Muscle of leg (tissue), 11 donors: ENCODE measurements around the gene TBPL2. TPM values are rescaled to one million over a fixed set of nuclear protein-coding genes. Genes with fewer than 3 reads are reported as not detected.
A peak's percentile ranks its signal among the peaks of the same experiment; 100 is the strongest.
"Not testable (repeated sequence)": the region's sequence is repeated elsewhere in the genome, so short reads cannot be mapped to it uniquely, and the experiment has no call there.

Source experiments
- DNase-seq: peaks from one replicate; pipeline ENCODE4 v3.0.0; 2013
- H3K27ac ChIP-seq: one replicate; pipeline ENCODE4 v1.5.1; 2013; ENCODE audit warnings: mild to moderate bottlenecking, low read length, control low read depth
- H3K27me3 ChIP-seq: one replicate; pipeline ENCODE4 v1.6.1; 2013; ENCODE audit warnings: low read length; ENCODE audit not compliant: control insufficient read depth, insufficient read depth
- H3K36me3 ChIP-seq: one replicate; pipeline ENCODE4 v1.6.1; 2013; ENCODE audit warnings: low read length; ENCODE audit not compliant: control insufficient read depth, insufficient read depth
- H3K4me1 ChIP-seq: one replicate; pipeline ENCODE4 v1.6.1; 2013; ENCODE audit warnings: low read length; ENCODE audit not compliant: control insufficient read depth, insufficient read depth
- H3K4me3 ChIP-seq: one replicate; pipeline ENCODE4 v1.5.1; 2013; ENCODE audit warnings: low read length, control low read depth
- H3K9me3 ChIP-seq: replicated peaks from 2 replicates; pipeline ENCODE4 v1.6.1; 2013; ENCODE audit warnings: low read depth, low read length; ENCODE audit not compliant: control insufficient read depth
- WGBS: methylation state at CpG from one replicate; pipeline ENCODE4 v1.1.5; 2013; ENCODE audit warnings: missing lambda C conversion rate; ENCODE audit not compliant: insufficient coverage; 5-methylcytosine and 5-hydroxymethylcytosine counted together
- polyA plus RNA-seq, 8 donors: library from polyadenylated mRNA; unstranded; fragments of 120-200 nt; gene quantifications; one replicate each; pipeline versions ENCODE4 v1.2.1 to v1.2.3, GENCODE V29; 2013; ENCODE audit warnings: inconsistent platforms in 1 of 8, low replicate concordance in 1 of 8; ENCODE audit not compliant: insufficient read length in 8 of 8, insufficient read depth in 1 of 8
- total RNA-seq: library from RNA; stranded (reverse); fragments of 120-200 nt; gene quantifications from one replicate; pipeline ENCODE4 v1.2.4, GENCODE V29; 2013

Gene TBPL2
- total and polyA plus RNA-seq, 9 donors: 0.07 to 0.24 (median 0.13) TPM; not detected in 3

GRCh38 chr14:55457496-55457895, 17.1 kb upstream of the TBPL2 start:
- Histone ChIP-seq H3K4me3 (no peak overlapping the region), H3K27me3 (no peaks in the 10 kb centered on the region), H3K4me1 (peaks cover 4% of the 10 kb centered on the region), H3K27ac (no peak overlapping the region), H3K36me3 (no peaks in the 10 kb centered on the region), H3K9me3 (no peaks in the 10 kb centered on the region)
- WGBS: 95% methylated on average over 4 of the region's 6 CpGs
- no peak for DNase-seq

DNA sequence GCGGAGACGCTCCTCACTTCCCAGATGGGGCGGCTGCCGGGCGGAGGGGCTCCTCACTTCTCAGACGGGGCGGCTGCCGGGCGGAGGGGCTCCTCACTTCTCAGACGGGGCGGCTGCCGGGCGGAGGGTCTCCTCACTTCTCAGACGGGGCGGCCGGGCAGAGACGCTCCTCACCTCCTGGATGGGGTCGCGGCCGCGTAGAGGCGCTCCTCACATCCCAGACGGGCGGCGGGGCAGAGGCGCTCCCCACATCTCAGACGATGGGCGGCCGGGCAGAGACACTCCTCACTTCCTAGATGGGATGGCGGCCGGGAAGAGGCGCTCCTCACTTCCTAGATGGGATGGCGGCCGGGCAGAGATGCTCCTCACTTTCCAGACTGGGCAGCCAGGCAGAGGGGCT, 16.0 kb upstream of the TBPL2 start:
- H3K27ac ChIP-seq, H3K9me3 ChIP-seq, H3K4me1 ChIP-seq, H3K36me3 ChIP-seq, DNase-seq, H3K4me3 ChIP-seq, H3K27me3 ChIP-seq: not testable (repeated sequence)
- no CpG with 5 or more reads among the region's 34 CpGs for WGBS

DNA sequence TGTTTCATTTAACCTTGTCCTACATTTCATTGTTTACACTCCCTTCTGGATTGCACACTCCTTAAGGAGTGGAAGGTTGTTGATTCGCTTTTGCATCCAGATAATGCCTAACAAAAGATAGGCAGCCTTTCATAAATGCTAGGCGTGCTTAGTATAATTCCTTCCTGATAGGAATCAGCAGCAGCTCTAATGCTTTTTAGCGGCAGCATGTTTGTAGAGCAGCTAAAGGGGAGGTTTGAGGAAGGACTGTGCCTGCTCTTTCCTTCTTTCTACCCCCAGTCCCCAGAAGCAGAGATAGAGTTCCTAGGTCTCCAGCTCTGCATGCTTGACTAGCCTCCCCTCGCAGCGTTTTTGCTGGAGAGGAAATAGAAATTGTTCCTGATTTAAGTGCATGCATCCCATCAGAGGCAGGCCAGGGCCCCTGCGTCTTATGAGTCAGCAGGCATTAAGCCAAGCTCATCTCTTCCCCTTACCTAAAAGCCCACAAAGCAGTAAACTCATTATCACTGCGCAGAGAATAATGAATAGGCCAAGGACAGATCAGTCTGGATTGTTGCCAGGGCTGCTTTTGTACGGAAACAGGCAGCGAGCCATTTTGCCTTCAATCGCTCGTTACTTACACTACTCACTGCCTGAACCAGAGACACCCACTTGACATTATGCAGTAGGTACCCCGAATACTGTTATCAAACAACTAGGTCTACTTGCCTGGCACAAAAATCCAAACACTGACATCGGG, 14.0 kb upstream of the TBPL2 start:
- H3K36me3 ChIP-seq: no peaks in the 10 kb centered on the region
- no peak overlapping the region for H3K4me3 ChIP-seq
- DNase-seq: peak; percentile 76
- H3K27me3 ChIP-seq: no peaks in the 10 kb centered on the region
- peaks cover 4% of the 10 kb centered on the region for H3K4me1 ChIP-seq
- H3K9me3 ChIP-seq: no peaks in the 10 kb centered on the region
- peak overlapping the region; percentile 20 for H3K27ac ChIP-seq
- 22% methylated on average over 7 of the region's 13 CpGs for WGBS

DNA sequence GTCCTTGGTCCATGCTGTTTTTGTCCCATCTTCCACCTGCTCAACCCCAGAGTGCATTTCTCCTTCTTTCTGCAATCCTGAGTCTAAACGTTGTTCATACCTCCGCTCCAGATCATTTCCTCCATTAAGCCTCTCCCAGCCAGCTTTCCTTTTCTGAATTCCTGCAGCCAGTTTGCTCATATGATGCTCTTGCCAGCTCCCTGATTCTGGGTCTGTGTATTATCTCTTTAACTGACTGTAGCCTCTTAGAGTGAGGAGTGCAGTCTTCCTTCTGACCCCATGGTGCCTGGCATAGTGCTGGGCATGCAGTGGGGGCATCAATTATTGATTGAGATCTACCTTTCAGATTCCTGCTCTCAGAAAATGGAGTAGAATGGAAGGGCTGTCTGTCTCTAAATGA, 11.5 kb upstream of the TBPL2 start:
- H3K4me1 ChIP-seq: peaks cover 8% of the 10 kb centered on the region
- H3K9me3 ChIP-seq: no peaks in the 10 kb centered on the region
- no peaks in the 10 kb centered on the region for H3K27me3 ChIP-seq
- no peak overlapping the region for H3K27ac ChIP-seq
- H3K36me3 ChIP-seq: no peaks in the 10 kb centered on the region
- WGBS: 56% methylated on average over 2 of the region's 2 CpGs
- H3K4me3 ChIP-seq: no peak overlapping the region
- DNase-seq: no peak

DNA sequence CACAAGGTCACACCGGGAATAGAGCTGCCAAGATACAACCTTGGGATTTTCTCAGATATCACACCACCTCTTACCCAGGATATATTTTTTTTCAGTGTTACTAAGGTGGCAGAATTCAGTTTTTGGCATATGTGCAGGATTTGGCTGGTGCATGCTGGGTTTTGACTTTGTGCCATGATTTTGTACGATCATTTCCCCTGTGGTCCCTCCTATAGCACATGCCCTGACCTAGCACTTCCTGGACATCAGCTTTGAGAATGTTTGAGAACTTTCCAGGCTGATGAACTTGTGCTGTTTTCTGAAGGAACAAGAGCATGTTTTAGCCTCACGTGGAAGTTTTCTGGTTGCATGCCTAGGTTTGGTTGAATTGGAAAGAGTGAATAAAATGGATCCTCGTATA, 11.0 kb upstream of the TBPL2 start:
- no peaks in the 10 kb centered on the region for H3K36me3 ChIP-seq
- H3K4me3 ChIP-seq: no peak overlapping the region
- H3K4me1 ChIP-seq: peaks cover 8% of the 10 kb centered on the region
- no peak overlapping the region for H3K27ac ChIP-seq
- WGBS: 45% methylated on average over 2 of the region's 4 CpGs
- peak; percentile 26 for DNase-seq
- H3K9me3 ChIP-seq: no peaks in the 10 kb centered on the region
- H3K27me3 ChIP-seq: no peaks in the 10 kb centered on the region

DNA sequence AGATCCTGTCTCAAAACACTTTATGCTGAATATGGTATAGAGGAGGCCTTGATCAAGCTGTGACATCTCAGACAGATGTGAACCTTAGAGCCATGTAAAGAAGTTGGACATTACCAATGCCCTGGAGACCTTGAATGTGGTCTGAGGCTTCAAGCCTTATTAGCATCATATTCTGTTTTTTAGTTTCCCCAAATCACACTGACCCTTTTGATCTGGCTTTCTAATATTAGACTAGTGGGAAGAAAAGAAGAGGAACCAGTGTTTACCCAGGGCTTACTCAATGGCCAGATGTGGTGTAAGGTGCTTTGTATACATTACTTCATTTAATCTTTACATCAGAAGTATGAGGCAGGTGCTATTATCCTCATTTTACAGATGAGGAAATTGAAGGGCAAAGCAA, 10.6 kb upstream of the TBPL2 start:
- H3K9me3 ChIP-seq: no peaks in the 10 kb centered on the region
- peaks cover 8% of the 10 kb centered on the region for H3K4me1 ChIP-seq
- no peak for DNase-seq
- H3K27me3 ChIP-seq: no peaks in the 10 kb centered on the region
- H3K27ac ChIP-seq: no peak overlapping the region
- H3K4me3 ChIP-seq: no peak overlapping the region
- no peaks in the 10 kb centered on the region for H3K36me3 ChIP-seq

GRCh38 chr14:55450539-55450938, 10.1 kb upstream of the TBPL2 start:
- H3K36me3 ChIP-seq: no peaks in the 10 kb centered on the region
- no peaks in the 10 kb centered on the region for H3K9me3 ChIP-seq
- H3K4me3 ChIP-seq: no peak overlapping the region
- WGBS: no CpG with 5 or more reads among the region's 3 CpGs
- H3K4me1 ChIP-seq: peaks cover 8% of the 10 kb centered on the region
- no peaks in the 10 kb centered on the region for H3K27me3 ChIP-seq
- H3K27ac ChIP-seq: no peak overlapping the region
- no peak for DNase-seq

GRCh38 chr14:55450124-55450523, 9.7 kb upstream of the TBPL2 start:
- no peak overlapping the region for H3K27ac ChIP-seq
- no peaks in the 10 kb centered on the region for H3K36me3 ChIP-seq
- WGBS: 50% methylated on average over 2 of the region's 2 CpGs
- peaks cover 8% of the 10 kb centered on the region for H3K4me1 ChIP-seq
- DNase-seq: no peak
- no peak overlapping the region for H3K4me3 ChIP-seq
- no peaks in the 10 kb centered on the region for H3K27me3 ChIP-seq
- H3K9me3 ChIP-seq: no peaks in the 10 kb centered on the region

DNA sequence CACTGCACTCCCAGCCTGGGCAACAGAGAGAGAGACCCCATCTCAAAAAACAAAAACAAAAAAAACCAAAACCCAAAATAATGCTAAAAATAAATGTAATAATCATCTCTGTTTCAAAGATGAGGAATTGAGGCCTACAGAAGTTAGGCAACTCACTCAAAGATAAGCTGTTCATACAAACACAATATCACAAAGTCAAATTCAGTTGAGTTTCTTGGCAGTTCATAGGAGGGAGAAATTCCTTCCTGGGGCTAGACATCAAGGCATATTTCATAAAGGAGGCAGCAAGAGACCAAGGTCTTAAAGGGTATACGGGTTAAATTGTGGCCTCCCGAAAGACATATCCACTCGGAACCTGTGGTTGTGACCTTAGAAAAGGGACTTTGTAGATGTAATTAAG, 8.7 kb upstream of the TBPL2 start:
- WGBS: 67% methylated on average over 3 of the region's 3 CpGs
- H3K4me1 ChIP-seq: peaks cover 5% of the 10 kb centered on the region
- no peak overlapping the region for H3K27ac ChIP-seq
- no peaks in the 10 kb centered on the region for H3K36me3 ChIP-seq
- H3K4me3 ChIP-seq: no peak overlapping the region
- no peaks in the 10 kb centered on the region for H3K27me3 ChIP-seq
- no peaks in the 10 kb centered on the region for H3K9me3 ChIP-seq
- DNase-seq: no peak

DNA sequence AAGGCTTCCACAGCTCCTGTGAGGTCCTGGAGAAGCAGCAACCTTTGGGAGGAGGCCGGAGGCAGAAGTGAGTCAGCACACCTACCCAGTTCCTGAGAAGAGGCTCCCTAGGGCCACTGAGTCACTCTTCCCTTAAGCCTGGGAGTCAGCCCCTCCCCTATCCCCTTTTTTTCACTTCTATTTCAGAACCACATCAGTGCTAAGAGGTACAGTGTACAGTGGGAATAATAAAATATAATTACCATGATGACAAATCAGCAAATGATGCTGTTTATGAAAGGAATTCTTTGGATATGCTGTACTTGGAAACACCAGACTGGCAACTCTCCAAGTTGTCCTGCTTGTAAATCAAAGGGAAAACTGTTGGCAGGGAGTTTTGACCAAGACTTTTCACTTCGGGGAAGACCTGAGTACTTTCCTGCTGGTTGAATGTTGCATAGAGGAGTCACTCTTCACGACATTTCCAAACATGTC, 7.8 kb upstream of the TBPL2 start:
- no peaks in the 10 kb centered on the region for H3K36me3 ChIP-seq
- H3K4me1 ChIP-seq: peaks cover 5% of the 10 kb centered on the region
- H3K27me3 ChIP-seq: no peaks in the 10 kb centered on the region
- H3K4me3 ChIP-seq: no peak overlapping the region
- H3K27ac ChIP-seq: no peak overlapping the region
- H3K9me3 ChIP-seq: no peaks in the 10 kb centered on the region
- 17% methylated on average over 1 of the region's 3 CpGs for WGBS
- DNase-seq: peak; percentile 29

- no peak for DNase-seq
- WGBS: no CpG with 5 or more reads among the region's 2 CpGs
- Histone ChIP-seq H3K27ac (no peak overlapping the region), H3K36me3 (no peaks in the 10 kb centered on the region), H3K9me3 (no peaks in the 10 kb centered on the region), H3K27me3 (no peaks in the 10 kb centered on the region), H3K4me3 (no peak overlapping the region), H3K4me1 (peaks cover 5% of the 10 kb centered on the region)
These were observed 6.4 kb upstream of the TBPL2 start for GRCh38 chr14:55446833-55447232.
